Keratinocyte (primary cell): ENCODE data around the gene KCNF1. TPM values are rescaled to one million over a fixed set of nuclear protein-coding genes. Genes with fewer than 3 reads are reported as not detected.

Experiments used
- DNase-seq: peaks from one replicate; pipeline ENCODE4 v3.0.0-alpha.2; 2011; ENCODE audit warnings: low read depth, missing footprints, low spot score
- FAIRE-seq: peaks from 2 replicates; lab custom pipeline; 2011; peaks lifted over from hg19 to GRCh38; lab: Jason Lieb, UNC
- H2AFZ ChIP-seq: 2 replicates; pipeline ENCODE4 v1.6.0; 2012; ENCODE audit warnings: low read length, control low read depth, inconsistent platforms; ENCODE audit not compliant: control insufficient read depth
- H3K27ac ChIP-seq: 2 replicates; pipeline ENCODE4 v1.5.1; 2011; ENCODE audit warnings: low read length; ENCODE audit not compliant: control insufficient read depth, insufficient read depth
- H3K27me3 ChIP-seq: 3 replicates; pipeline ENCODE4 v1.6.0; 2011; ENCODE audit warnings: low read length; ENCODE audit not compliant: control insufficient read depth, insufficient read depth; ENCODE audit errors: extremely low read depth
- H3K36me3 ChIP-seq, 2 experiments: 2 replicates in 1 of 2; 3 replicates in 1 of 2; pipeline ENCODE4 v1.5.1; 2011; ENCODE audit warnings: low read length in 2 of 2, mild to moderate bottlenecking in 1 of 2; ENCODE audit not compliant: control insufficient read depth in 2 of 2, insufficient read depth in 2 of 2; ENCODE audit errors: extremely low read depth in 1 of 2
- H3K4me1 ChIP-seq: 3 replicates; pipeline ENCODE4 v1.5.1; 2011; ENCODE audit warnings: low read length; ENCODE audit not compliant: control insufficient read depth, insufficient read depth; ENCODE audit errors: extremely low read depth
- H3K4me2 ChIP-seq: 3 replicates; pipeline ENCODE4 v1.6.0; 2011; ENCODE audit warnings: low read depth, low read length; ENCODE audit not compliant: control insufficient read depth, insufficient read depth; ENCODE audit errors: extremely low read depth
- H3K4me3 ChIP-seq, 3 experiments: fragments of 200-600 bp in 1 of 3; sonication (generic) in 1 of 3; 2 replicates in 2 of 3; 3 replicates in 1 of 3; pipeline ENCODE4 v1.5.1; 2011 to 2016; ENCODE audit warnings: low read length in 3 of 3, mild to moderate bottlenecking in 3 of 3, control low read depth in 2 of 3, inconsistent platforms in 1 of 3, low read depth in 1 of 3, mixed read lengths in 1 of 3, mixed run types in 1 of 3, moderate library complexity in 1 of 3; ENCODE audit not compliant: control insufficient read depth in 2 of 3, insufficient read depth in 2 of 3; ENCODE audit errors: extremely low read depth in 1 of 3
- H3K79me2 ChIP-seq: 2 replicates; pipeline ENCODE4 v1.6.0; 2012; ENCODE audit warnings: low read length; ENCODE audit not compliant: control insufficient read depth, insufficient read depth
- H3K9ac ChIP-seq: 3 replicates; pipeline ENCODE4 v1.6.0; 2011; ENCODE audit warnings: low read length; ENCODE audit not compliant: control insufficient read depth, insufficient read depth; ENCODE audit errors: extremely low read depth
- H3K9me1 ChIP-seq: 3 replicates; pipeline ENCODE4 v1.6.0; 2011; ENCODE audit warnings: low read length; ENCODE audit not compliant: control insufficient read depth, insufficient read depth; ENCODE audit errors: extremely low read depth
- H3K9me3 ChIP-seq: 2 replicates; pipeline ENCODE4 v1.5.1; 2012; ENCODE audit warnings: low read depth, low read length; ENCODE audit not compliant: control insufficient read depth
- H4K20me1 ChIP-seq: 3 replicates; pipeline ENCODE4 v1.6.0; 2011; ENCODE audit warnings: low read length; ENCODE audit not compliant: control insufficient read depth, insufficient read depth; ENCODE audit errors: extremely low read depth
- EZH2 ChIP-seq: IDR thresholded peaks from one replicate; pipeline ENCODE4 v1.6.1; 2012; ENCODE audit warnings: inconsistent platforms, mild to moderate bottlenecking, low read length, moderate library complexity
- dilution Hi-C: fragments of 300-500 bp; cut with MboI; formaldehyde crosslinking; loops from one replicate; pipeline ENCODE4 v1.7.0; 2020; ENCODE audit warnings: low sequenced_read_pairs; ENCODE audit not compliant: extremely low pct_ligation_motif_present
- polyA plus RNA-seq, 5 experiments: library from polyadenylated mRNA; depleted of rRNA in 3 of 5; stranded (reverse) in 3 of 5; stranded (forward) in 1 of 5; unstranded in 1 of 5; fragments of >200 nt; gene quantifications; 1 replicate in 1 of 5; 2 replicates in 3 of 5; 3 replicates in 1 of 5; pipeline versions ENCODE4 v1.2.1 to v1.2.3, GENCODE V29; 2011 to 2012; ENCODE audit warnings: missing spikeins in 2 of 5, low read depth in 1 of 5, low replicate concordance in 1 of 5
- TF ChIP-seq, protein P1 (sequence below), 3 experiments: IDR thresholded peaks in 1 of 3; conservative IDR thresholded peaks in 1 of 3; optimal IDR thresholded peaks in 1 of 3; 2 replicates in 2 of 3; 3 replicates in 1 of 3; pipeline versions ENCODE3 to v1.5.1; 2011; ENCODE audit warnings: low read length in 3 of 3, mild to moderate bottlenecking in 3 of 3, moderate library complexity in 2 of 3, control low read depth in 1 of 3, inconsistent platforms in 1 of 3; ENCODE audit not compliant: insufficient read depth in 2 of 3; ENCODE audit errors: extremely low read depth in 1 of 3

The KCNF1 gene
- polyA plus RNA-seq, 1 donor (not counting 4 experiments of a cell fraction or from before 2014, with no cell fraction given): 0.05 TPM

DNA sequence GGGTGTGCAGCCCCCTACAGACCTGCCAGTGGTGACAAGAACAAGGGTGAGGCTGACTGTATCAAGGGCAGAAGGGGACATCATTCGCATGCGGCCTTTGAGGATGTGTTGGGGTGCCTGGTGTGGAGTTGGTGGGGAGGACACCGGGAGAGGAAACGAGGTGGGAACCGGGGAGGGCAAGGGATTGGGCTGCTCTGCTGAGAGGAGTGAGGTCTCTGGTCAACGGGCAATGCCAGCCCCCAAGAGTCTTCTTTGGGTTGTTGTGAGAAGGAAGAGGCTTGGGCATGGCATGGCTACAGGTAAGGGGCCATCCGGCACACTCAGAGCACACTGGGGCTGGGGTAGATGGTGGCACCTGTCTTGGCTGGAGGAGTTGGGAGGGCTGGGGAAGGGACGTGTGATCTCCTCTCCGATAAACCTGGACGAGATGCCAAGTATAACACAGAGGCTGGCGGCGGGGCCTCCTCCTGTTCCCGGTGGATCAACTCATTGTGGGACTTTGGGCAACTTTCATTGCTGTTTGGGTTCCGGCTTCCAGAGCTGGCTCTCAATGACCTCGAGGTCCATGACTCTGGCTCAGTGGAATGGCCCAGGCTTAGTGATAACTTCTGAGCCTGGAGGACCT lies 37.0 kb downstream of the KCNF1 start:
- H2AFZ ChIP-seq: no peak overlapping the region
- no peak for TF ChIP-seq EZH2
- TF ChIP-seq, protein P1, sequence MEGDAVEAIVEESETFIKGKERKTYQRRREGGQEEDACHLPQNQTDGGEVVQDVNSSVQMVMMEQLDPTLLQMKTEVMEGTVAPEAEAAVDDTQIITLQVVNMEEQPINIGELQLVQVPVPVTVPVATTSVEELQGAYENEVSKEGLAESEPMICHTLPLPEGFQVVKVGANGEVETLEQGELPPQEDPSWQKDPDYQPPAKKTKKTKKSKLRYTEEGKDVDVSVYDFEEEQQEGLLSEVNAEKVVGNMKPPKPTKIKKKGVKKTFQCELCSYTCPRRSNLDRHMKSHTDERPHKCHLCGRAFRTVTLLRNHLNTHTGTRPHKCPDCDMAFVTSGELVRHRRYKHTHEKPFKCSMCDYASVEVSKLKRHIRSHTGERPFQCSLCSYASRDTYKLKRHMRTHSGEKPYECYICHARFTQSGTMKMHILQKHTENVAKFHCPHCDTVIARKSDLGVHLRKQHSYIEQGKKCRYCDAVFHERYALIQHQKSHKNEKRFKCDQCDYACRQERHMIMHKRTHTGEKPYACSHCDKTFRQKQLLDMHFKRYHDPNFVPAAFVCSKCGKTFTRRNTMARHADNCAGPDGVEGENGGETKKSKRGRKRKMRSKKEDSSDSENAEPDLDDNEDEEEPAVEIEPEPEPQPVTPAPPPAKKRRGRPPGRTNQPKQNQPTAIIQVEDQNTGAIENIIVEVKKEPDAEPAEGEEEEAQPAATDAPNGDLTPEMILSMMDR (optimal IDR thresholded peaks at IDR 0.05 in 1 of 3, IDR thresholded peaks at IDR 0.05 in 1 of 3, conservative IDR thresholded peaks at IDR 0.05 in 1 of 3; ENCODE audit: extremely low read depth in 1 of 3, insufficient read depth in 2 of 3, low read length in 3 of 3): no peak
- DNase-seq (no peak), FAIRE-seq (no peak)
- H3K4me1 ChIP-seq: peaks cover 6% of the 10 kb centered on the region
- H3K9me3 ChIP-seq: no peaks in the 10 kb centered on the region
- no peaks in the 10 kb centered on the region for H3K79me2 ChIP-seq
- H3K4me2 ChIP-seq: no peak overlapping the region
- peaks cover 5% of the 10 kb centered on the region for H3K27me3 ChIP-seq
- dilution Hi-C loops: no loop called here
- H3K27ac ChIP-seq: no peak overlapping the region
- no peaks in the 10 kb centered on the region for H3K36me3 ChIP-seq
- no peaks in the 10 kb centered on the region for H3K9me1 ChIP-seq
- H3K9ac ChIP-seq: no peak overlapping the region
- no peak overlapping the region for H3K4me3 ChIP-seq
- no peaks in the 10 kb centered on the region for H4K20me1 ChIP-seq

DNA sequence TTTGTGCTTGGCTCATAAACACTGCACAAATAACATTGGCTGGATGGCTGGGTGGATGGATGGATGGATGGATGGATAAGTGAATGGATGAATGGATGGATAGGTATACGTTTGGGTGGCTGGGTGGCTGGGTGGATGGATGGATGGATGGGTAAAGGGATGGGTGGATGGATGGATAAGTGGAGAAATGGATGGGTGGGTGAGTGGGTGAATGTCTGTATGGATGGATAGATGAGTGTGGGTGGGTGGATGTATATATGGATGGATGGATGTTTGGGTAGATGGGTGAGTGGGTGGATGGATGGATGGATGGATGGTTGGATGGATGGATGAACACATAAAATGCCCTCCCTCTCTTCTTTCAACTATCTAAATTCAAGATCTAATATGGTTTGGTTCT lies 38.1 kb downstream of the KCNF1 start:
- DNase-seq (no peak), FAIRE-seq (no peak)
- H3K4me1 ChIP-seq: peaks cover 9% of the 10 kb centered on the region
- H3K79me2 ChIP-seq: no peaks in the 10 kb centered on the region
- H3K4me2 ChIP-seq: no peak overlapping the region
- H3K36me3 ChIP-seq: no peaks in the 10 kb centered on the region
- H3K27ac ChIP-seq: no peak overlapping the region
- dilution Hi-C loops: no loop called here
- H3K9ac ChIP-seq: no peak overlapping the region
- no peaks in the 10 kb centered on the region for H3K9me3 ChIP-seq
- no peak for TF ChIP-seq EZH2
- TF ChIP-seq, protein P1 (optimal IDR thresholded peaks at IDR 0.05 in 1 of 3, IDR thresholded peaks at IDR 0.05 in 1 of 3, conservative IDR thresholded peaks at IDR 0.05 in 1 of 3; ENCODE audit: extremely low read depth in 1 of 3, insufficient read depth in 2 of 3, low read length in 3 of 3): no peak
- H3K9me1 ChIP-seq: no peaks in the 10 kb centered on the region
- H3K4me3 ChIP-seq: no peak overlapping the region
- peaks cover 5% of the 10 kb centered on the region for H3K27me3 ChIP-seq
- no peak overlapping the region for H2AFZ ChIP-seq
- no peaks in the 10 kb centered on the region for H4K20me1 ChIP-seq
